ENCODE measurements around the gene MGMT. TPM values are rescaled to one million over a fixed set of nuclear protein-coding genes. Genes with fewer than 3 reads are reported as not detected.

Gene MGMT
- total and polyA plus RNA-seq, 2 of the 4 experiments (the other 2 are of a cell fraction) = 11.5 to 17.8 TPM

DNA sequence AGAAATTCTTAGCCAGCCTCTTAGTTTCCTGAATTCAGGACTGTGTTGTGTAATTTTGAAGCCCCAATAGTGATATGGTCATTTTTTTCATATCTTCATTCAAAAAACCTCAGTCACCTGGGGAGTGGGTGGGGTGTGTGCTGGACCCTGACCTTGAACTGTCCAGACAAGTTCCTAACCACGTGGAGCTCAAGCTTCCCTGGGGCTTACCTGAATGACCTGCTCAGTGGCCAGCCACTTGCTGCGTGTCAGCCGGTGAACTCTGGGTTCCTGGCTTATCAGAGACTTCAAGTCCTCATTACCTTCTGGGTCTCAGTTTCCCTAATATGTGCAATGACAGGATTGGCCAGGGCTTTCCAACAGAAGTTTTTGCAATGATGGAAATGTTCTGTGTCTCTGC lies 27.1 kb downstream of the MGMT start:
- H3K56ac ChIP-seq (ENCODE audit: extremely low read depth, insufficient read depth, low read length) = no peak overlapping the region
- H3K9me3 ChIP-seq (ENCODE audit: control insufficient read depth, insufficient read depth, low read length) = peaks cover 18% of the 10 kb centered on the region
- no CpG with 5 or more reads among the region's 3 CpGs for WGBS, 2 experiments (ENCODE audit: extremely low coverage in 2 of 2, insufficient read length in 1 of 2)
- no peak for ATAC-seq (ENCODE audit: low read depth)
- no peak overlapping the region for H2BK15ac ChIP-seq (ENCODE audit: low read depth, low read length)
- H2BK120ac ChIP-seq (ENCODE audit: low read depth, low read length) = no peak overlapping the region
- H3K36me3 ChIP-seq (ENCODE audit: control insufficient read depth, insufficient read depth, low read length) = no peaks in the 10 kb centered on the region
- peaks cover 0 to 6% of the 10 kb centered on the region in 2 experiments; a peak in 2 of 4 replicates for H3K79me1 ChIP-seq (ENCODE audit: low read depth in 1 of 2, low read length in 2 of 2)
- no peak overlapping the region for H3K4ac ChIP-seq (ENCODE audit: low read depth, low read length)
- no peak overlapping the region for H4K8ac ChIP-seq (ENCODE audit: low read depth in 2 of 2, low read length in 2 of 2)
- H2AFZ ChIP-seq (replicated peaks; ENCODE audit: low read length, poor library complexity) = no peak overlapping the region
- H3K9me1 ChIP-seq (ENCODE audit: insufficient read depth, low read length) = 0 out of 2 replicates have a peak, but pooled peaks cover 3% of the 10 kb centered on the region
- no peak overlapping the region for H3K18ac ChIP-seq (ENCODE audit: low read depth, low read length)
- dilution Hi-C loops (cut with HindIII; ENCODE audit: low sequenced_read_pairs, unreplicated experiment) = no loop called here
- H4K91ac ChIP-seq (ENCODE audit: insufficient read depth, low read depth, low read length) = no peak overlapping the region
- no peak for DNase-seq
- peaks cover 2% of the 10 kb centered on the region; the same call in 1 of the 2 replicates for H3K4me1 ChIP-seq (ENCODE audit: control insufficient read depth, insufficient read depth, low read length)
- H2BK20ac ChIP-seq (ENCODE audit: low read depth, low read length) = no peak overlapping the region
- H2AK9ac ChIP-seq (replicated peaks; ENCODE audit: low read depth, low read length, poor library complexity) = no peak overlapping the region
- in situ Hi-C loops (cut with MboI; ENCODE audit: low sequenced_read_pairs) = no loop called here
- H3K4me3 ChIP-seq (ENCODE audit: insufficient read depth, low read depth, low read length) = no peak overlapping the region
- CTCF ChIA-PET = no interaction called here
- TF ChIP-seq POLR2A (IDR thresholded peaks at IDR 0.05; ENCODE audit: low read depth, low read length) (no peak), FOS (IDR thresholded peaks at IDR 0.05; ENCODE audit: low read depth, low read length) (no peak), NFE2L2 (IDR thresholded peaks at IDR 0.05; ENCODE audit: low read depth, low read length) (no peak), MXI1 (IDR thresholded peaks at IDR 0.05; ENCODE audit: borderline replicate concordance, low read depth, low read length) (no peak), MAZ (IDR thresholded peaks at IDR 0.05; ENCODE audit: borderline replicate concordance, low read depth, low read length) (no peak), BHLHE40 (IDR thresholded peaks at IDR 0.05; ENCODE audit: low read depth, low read length) (no peak), SMC3 (IDR thresholded peaks at IDR 0.05; ENCODE audit: low read depth, low read length) (no peak)
- TF ChIP-seq, protein P1, sequence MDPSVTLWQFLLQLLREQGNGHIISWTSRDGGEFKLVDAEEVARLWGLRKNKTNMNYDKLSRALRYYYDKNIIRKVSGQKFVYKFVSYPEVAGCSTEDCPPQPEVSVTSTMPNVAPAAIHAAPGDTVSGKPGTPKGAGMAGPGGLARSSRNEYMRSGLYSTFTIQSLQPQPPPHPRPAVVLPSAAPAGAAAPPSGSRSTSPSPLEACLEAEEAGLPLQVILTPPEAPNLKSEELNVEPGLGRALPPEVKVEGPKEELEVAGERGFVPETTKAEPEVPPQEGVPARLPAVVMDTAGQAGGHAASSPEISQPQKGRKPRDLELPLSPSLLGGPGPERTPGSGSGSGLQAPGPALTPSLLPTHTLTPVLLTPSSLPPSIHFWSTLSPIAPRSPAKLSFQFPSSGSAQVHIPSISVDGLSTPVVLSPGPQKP (IDR thresholded peaks at IDR 0.05; ENCODE audit: borderline replicate concordance, low read depth, low read length) = no peak
- TF ChIP-seq, protein P2, sequence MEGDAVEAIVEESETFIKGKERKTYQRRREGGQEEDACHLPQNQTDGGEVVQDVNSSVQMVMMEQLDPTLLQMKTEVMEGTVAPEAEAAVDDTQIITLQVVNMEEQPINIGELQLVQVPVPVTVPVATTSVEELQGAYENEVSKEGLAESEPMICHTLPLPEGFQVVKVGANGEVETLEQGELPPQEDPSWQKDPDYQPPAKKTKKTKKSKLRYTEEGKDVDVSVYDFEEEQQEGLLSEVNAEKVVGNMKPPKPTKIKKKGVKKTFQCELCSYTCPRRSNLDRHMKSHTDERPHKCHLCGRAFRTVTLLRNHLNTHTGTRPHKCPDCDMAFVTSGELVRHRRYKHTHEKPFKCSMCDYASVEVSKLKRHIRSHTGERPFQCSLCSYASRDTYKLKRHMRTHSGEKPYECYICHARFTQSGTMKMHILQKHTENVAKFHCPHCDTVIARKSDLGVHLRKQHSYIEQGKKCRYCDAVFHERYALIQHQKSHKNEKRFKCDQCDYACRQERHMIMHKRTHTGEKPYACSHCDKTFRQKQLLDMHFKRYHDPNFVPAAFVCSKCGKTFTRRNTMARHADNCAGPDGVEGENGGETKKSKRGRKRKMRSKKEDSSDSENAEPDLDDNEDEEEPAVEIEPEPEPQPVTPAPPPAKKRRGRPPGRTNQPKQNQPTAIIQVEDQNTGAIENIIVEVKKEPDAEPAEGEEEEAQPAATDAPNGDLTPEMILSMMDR (conservative IDR thresholded peaks at IDR 0.05; ENCODE audit: low read depth, low read length) = no peak
- no peak overlapping the region for H3K9ac ChIP-seq (ENCODE audit: low read depth, low read length)
- H3K27me3 ChIP-seq (ENCODE audit: control insufficient read depth, insufficient read depth, low read length) = no peaks in the 10 kb centered on the region
- H3K27ac ChIP-seq (ENCODE audit: insufficient read depth, low read length) = no peak overlapping the region
- H2AK5ac ChIP-seq (ENCODE audit: low read depth, low read length) = no peak overlapping the region
- intact Hi-C loops (cut with micrococcal nuclease) = no loop called here
- H2BK5ac ChIP-seq (ENCODE audit: low read depth, low read length, poor library complexity, severe bottlenecking) = no peak overlapping the region
- POLR2A ChIA-PET (ENCODE audit: unreplicated experiment) = no interaction called here
- no peak overlapping the region for H3K4me2 ChIP-seq (ENCODE audit: low read depth, low read length)
- no peaks in the 10 kb centered on the region for H4K20me1 ChIP-seq (ENCODE audit: insufficient read depth, low read length)
- H4K5ac ChIP-seq (ENCODE audit: low read depth, low read length) = no peak overlapping the region
- no peak overlapping the region for H3K14ac ChIP-seq (replicated peaks; ENCODE audit: low read depth, low read length)
- no TSS peak for BruUV-seq (replicated peaks)
- no peak overlapping the region for H3K23ac ChIP-seq (ENCODE audit: low read depth, low read length)

Data from IMR-90 (cell line).